ENCODE data around the gene LIG4.

DNA sequence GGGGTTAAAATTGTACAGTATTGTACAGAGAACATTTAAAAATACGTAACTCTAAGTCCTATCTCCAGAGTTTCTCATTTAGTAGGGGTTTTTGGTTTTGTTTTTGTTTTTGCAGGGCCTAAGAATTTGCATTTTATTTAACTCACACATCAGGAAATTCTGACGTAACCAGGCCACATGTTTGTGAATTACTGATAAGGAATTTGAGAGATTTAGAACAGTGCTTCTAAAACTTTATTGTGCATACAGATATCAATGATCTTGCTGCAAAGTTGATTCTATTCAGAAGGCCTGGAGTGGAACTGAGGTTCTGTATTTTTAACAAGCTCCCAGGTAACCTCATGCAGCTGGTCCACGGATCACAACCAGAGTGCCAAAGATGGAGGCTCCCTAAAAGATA, 49.3 kb downstream of the LIG4 start:
- TF ChIP-seq, protein P1, sequence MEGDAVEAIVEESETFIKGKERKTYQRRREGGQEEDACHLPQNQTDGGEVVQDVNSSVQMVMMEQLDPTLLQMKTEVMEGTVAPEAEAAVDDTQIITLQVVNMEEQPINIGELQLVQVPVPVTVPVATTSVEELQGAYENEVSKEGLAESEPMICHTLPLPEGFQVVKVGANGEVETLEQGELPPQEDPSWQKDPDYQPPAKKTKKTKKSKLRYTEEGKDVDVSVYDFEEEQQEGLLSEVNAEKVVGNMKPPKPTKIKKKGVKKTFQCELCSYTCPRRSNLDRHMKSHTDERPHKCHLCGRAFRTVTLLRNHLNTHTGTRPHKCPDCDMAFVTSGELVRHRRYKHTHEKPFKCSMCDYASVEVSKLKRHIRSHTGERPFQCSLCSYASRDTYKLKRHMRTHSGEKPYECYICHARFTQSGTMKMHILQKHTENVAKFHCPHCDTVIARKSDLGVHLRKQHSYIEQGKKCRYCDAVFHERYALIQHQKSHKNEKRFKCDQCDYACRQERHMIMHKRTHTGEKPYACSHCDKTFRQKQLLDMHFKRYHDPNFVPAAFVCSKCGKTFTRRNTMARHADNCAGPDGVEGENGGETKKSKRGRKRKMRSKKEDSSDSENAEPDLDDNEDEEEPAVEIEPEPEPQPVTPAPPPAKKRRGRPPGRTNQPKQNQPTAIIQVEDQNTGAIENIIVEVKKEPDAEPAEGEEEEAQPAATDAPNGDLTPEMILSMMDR (IDR thresholded peaks at IDR 0.05): no peak
- TF ChIP-seq CBX8 (IDR thresholded peaks at IDR 0.05): no peak
- TF ChIP-seq POLR2AphosphoS2 (conservative IDR thresholded peaks at IDR 0.05; ENCODE audit: low read length): no peak

Measured in A549 (cell line).